GM19467 (cell line): Measurements from ENCODE around the gene KXD1.
"Not testable (repeated sequence)": the region's sequence is repeated elsewhere in the genome, so short reads cannot be mapped to it uniquely, and the experiment has no call there.

Experiments used
- ATAC-seq: cut with Tn5 transposase; IDR thresholded peaks from one replicate; pipeline ENCODE4 v1.9.1; 2021; ENCODE audit warnings: mild to moderate bottlenecking, moderate library complexity; ENCODE audit not compliant: unreplicated experiment

Gene KXD1, protein sequence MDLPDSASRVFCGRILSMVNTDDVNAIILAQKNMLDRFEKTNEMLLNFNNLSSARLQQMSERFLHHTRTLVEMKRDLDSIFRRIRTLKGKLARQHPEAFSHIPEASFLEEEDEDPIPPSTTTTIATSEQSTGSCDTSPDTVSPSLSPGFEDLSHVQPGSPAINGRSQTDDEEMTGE

DNA sequence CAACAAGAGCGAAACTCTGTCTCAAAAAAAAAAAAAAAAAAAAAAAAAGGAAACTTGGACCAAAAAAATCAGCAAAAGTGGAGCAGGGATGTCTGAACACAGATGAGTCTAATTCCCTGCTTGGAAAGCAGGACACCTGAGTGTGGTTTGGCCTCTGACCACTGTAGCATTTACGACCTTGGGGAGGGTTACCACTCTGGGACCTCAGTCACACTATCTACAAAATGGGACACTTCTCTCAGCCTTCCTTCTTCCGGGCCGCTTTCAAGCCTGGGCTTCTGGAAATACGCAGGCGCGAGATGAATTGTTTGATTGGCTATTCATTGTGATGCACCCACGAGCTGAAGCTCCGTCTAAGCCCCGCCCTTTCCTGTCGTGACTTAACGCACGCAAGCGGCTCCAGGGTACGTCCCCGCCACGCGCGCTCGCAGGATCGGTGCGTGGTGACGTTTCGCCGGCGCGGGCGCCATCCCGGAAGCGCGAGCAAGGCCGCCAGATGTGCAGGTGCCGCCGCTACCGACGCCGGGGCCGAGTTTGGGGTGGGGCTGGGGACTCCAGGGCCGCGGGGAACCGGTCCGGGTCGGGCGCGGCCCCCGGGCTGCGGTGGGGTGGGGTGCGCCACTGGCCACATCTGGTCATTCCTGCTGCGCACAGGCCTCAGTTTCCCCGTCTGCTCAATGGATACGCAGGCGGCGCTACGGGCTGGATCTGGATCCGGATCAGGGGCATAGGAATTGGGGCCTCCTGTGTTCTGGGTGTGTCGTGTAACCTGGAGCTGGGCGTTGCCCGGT lies at the start of gene KXD1:
TSS of gene KXD1 (plus strand) at position 460 of the 791 bp plus-strand sequence. CDS start 4,187 bp downstream, outside the sequence.
- ATAC-seq, result peak; percentile 88

DNA sequence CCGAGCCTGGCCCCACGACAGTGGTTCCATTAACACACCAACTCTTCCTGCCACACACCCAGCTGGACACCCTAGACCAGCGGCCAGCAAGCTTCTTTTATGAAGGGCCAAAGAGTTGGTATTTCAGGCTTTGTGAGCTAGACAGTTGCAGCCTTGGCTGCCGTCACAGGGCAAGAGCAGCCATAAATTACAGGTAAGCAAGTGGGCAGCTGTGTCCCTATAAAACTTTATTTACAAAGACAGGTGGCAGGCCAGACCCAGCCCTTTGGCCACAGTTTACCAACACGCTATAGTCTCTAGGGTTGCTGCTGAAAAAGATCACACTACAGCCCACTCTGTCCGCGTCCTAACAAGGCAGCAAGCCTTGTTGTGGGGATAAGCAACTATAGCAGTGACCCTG lies 49.1 kb upstream of the KXD1 start:
- ATAC-seq, result no peak

DNA sequence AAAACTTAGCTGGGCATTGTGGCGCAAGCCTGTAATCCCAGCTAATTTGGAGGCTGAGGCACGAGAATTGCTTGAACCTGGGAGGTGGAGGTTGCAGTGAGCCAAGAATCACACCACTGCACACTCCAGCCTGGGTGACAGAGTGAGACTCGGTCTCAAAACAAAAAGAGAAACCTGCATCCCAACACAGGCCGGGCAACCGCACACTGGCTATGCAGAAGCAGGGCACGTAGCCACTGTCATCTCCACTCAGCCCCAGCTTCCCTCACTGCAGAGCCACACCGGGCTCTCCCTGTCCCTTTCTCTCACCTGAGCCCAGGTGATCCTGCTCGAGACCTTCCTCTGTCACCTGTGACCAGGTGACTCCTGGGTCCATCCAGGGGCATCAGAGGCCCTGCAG lies 47.5 kb upstream of the KXD1 start:
- no peak for ATAC-seq

DNA sequence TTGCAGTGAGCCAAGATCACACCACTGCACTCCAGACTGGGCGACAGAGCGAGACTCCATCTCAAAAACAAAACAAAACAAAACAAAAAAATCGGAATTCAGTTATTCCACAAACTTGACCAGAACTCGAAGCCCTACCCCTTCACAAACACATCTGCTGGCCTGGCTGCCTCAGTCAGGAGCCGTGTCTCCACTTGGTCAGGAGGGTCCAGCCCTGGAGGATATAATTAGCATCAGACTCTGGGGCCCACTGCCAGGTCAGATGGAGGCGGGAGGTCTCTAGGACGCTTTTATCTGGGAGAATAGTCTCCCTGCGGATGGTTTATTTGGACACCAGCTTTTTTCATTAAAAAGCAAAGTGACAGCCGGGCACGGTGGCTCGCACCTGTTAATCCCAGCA lies 43.8 kb upstream of the KXD1 start:
- ATAC-seq, result no peak

DNA sequence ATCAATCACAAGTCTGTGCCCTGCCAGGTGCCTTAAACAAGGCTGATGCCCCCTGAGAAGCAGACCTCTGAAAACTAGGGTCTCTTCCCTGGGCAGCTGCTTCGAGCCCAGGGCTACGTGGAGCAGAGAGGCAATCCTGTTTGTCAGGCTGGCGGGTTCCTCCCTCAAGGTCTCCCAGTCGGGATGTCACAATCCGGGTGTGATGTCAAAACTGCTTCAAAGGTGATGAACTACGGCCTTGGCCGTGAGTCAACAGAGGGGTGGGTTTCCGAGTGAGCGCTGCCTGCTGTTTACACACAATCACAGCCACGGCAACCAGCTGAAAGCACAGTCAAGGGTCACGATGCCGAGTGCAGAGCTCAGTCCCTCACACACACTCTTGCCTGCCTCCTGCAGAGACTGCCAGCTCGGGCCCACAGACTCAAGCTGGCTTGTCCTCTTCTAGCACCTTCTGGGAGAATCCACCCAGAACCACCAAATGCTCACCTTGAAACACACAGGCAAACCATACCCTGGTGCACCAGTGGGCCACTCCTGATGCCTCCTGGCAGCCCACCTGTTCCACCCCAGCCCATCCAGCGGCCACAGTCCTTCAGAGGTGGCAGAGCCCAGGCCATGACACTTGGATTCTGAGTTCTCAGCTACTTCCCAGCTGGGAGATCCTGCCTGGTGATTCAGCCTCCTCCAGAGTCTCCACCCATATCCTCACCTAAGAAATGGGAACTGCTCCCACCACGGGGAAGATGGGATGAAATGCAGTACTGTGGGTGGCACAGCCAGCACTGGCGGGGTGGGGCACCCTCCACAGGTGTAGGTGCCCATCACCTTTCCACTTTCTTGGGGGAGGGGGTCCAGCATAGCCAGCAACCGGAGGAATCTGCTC lies 42.6 kb upstream of the KXD1 start:
- ATAC-seq, result no peak

DNA sequence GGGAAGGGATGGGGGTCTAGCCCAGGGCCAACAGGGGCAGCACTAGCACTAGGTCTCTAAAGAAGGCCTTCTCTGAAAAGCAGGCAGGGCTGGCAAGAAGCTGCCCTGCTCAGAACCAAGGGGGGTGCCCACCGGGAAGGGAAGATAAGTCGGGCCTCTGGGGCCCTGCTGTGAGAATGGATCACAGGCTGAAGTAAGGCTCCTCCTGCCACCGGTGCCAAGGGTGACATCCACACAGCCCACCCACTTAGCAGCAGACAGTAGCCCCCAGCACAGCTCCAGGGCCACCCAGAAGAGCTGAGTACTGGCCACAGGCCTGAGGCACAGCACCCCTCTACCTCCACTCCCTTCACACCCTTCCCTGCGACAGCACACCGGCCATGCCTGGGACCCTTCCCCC lies 41.7 kb upstream of the KXD1 start:
- no peak for ATAC-seq

DNA sequence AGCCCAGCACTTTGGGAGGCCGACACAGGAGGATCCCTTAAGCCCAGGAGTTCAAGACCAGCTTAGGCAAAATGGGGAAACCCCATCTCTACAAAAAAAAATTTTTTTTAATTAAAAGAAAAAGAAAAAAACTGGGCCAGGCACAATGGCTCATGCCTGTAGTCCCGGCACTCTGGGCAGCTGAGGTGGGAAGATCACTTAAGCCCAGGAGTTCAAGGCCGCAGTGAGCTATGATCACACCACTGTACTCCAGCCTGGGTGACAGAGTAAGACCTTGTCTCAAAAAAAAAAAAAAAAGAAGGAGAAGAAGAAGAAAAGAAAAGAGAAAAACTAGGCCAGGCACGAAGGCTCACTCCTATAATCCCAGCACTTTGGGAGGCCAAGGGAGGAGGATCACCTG lies 40.1 kb upstream of the KXD1 start:
- no peak for ATAC-seq

DNA sequence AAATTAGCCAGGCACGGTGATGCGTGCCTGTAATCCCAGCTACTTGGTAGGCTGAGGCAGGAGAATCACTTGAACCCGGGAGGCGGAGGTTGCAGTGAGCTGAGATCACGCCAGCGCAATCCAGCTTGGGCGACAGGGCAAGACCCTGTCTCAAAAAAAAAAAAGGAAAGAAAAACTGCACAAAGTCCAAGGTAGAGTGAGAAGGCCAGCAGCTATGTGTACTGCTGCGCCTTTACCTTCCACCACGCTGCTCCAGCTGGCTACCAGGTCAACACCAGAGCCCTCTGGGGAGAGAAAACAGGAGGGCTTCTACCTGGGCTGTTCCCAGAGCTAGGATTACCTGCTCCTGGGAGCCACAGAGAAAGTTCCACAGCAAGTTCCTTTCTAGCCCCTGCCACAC lies 39.0 kb upstream of the KXD1 start:
- ATAC-seq, result no peak

DNA sequence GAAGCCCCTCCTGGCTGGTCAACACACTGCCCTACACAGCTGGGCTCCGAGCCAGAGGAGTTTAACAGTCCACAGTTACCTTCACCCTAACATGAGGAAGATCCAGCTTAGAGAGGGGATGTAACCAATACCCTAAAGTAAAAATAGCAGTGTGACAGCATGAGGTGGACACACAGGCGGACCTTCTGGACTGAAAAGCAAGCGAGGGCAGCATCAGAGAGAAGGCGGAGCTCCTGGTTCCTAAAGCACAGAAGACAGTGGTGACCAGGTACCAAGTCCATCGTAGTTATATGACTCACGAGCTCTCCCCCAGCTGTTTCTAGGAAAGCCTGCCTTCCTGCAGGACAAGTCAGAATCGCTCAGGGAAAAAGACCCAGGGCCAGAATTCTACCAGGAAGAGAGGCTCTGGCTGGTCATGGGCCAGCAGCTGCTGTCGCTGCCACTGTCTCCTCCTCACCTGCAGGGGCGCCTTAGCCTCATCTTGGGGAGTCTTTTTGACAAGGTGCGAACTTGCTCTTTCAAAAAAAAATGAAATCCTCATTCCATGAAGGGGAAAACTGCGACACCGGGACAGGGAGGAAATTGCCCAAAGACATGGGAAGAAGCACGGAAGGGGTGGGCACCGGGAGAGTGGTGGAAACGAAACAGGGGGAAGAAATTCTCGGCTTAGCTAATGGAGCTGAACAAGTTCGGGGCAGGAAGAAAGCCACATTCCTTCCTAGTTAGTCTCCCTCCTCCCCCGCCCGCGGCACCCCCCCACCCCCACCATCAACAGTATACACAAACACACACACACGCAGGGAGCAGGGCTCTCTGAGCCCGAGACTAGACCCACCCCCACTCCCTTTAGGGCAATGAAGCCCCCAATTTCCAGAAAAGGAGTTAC lies 37.5 kb upstream of the KXD1 start:
- no peak for ATAC-seq

DNA sequence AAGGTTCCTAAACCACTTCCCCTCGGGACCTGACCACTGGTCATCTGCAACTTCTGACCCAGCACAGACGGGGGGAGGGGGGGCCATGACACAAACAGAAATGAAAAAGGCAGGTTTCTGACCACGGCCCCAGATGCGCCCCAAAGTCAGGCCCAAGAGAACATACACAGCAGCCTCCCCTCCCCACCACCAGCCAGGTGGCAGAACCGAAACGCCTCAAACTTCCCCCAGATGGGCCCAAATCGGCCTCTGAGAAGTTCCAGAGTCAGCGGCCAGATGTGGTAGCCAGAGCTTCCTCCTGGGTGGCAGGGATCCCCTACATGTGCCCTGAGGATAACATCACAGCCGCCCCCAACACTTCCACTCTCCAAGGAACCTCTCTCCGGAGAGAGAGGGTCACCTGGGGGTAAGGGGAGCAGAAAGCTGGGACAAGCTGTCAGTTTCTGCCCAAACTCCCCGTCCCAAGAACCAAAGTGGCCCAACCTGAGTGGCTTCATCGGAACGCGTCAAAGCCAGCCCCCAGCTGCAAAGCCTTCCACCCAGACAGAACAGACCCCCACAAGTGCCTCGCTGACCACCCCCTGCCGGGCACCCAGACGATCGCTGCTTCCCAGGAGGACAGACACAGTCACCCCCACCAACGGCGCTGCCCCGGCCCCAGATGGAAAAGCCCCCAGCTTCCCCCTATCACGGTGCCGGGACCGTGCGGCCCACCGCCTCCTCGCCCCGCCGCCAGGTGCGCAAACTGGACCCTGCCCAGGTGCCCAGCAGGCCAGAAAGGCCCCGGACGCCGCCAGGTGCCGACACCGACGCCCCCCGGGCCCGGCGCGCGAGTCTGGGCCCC lies 36.6 kb upstream of the KXD1 start:
- ATAC-seq, result no peak

DNA sequence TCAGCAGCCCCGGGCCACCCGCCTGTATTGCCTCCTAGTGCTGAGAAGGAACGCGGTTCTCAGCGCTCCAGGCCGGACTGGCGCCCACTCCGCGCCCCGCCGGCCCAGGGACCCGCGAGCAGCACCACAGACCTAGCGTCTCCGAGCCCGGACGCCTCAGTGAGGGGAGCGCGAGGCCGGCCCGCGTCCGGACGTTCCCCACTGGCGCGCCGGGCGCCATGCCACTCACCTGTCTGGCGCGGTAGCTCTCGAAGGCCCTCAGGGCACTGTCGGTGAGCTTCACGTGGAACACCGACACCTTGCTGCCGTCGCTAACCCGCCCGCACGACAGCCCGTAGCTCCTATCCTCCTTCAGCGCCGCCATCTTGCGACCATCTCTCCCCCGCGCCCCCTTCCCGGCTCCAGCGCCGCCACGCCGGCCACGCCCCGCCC lies 36.0 kb upstream of the KXD1 start, which contains the start of gene ELL:
TSS of gene ELL (minus strand) at position 379 of the 432 bp plus-strand sequence. CDS start at position 364, 15 bp downstream.
- peak; percentile 4 for ATAC-seq

DNA sequence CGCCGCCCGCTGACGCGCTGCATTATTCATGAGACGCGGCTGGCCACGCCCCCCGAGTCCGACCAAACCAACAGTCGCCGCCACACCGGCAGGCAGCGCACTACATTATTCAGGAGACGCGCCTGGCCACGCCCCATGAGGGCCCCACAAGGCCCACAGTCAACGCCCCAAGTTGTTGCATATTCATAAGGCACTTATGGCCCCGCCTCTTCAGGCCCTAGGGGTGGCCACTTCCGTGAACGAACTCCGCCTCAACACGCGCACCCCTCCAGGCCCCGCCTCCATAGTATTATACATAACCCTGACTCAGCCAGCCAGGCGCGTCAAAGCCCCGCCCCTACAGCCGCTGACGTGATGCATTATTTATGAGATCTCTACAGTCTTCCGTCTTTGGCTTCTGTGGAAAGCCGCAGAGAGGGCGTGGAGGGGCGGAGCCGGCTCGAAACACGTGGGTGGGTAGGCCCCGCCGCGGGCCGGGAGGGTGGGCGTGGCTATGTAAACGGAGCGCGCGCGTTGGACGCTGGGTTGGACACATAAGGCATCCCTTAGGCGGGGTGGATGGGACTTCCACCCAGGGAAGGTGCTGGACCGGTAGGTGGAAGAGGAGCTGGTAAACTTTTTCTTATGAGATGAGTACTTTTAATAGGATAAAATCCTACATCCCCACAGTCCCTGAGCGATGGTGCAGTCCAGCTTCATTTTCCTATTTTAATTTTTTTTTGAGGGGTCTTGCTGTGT lies 35.4 kb upstream of the KXD1 start:
- ATAC-seq, result peak; percentile 81

DNA sequence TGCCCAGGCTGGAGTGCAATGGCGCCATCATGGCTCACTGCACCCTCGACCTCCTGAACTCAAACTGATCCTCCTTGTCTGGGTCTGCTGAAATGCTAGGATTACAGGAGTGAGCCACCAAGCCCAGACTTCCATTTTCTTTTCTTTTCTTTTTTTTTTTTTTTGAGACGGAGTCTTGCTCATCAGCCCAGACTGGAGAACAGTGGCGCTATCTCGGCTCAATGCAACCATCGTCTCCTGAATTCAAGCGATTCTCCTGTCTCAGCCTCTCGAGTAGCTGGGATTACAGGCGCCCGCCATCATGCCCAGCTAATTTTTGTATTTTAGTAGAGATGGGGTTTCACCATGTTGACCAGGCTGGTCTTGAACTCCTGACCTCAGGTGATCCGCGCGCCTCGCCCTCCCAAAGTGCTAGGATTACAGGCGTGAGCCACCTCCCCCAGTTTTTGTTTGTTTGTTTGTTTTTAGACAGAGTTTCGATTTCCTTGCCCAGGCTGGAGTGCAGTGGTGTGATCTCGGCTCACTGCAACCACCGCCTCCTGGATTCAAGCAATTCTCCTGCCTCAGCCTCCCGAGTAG lies 34.7 kb upstream of the KXD1 start:
- ATAC-seq, result not testable (repeated sequence)

DNA sequence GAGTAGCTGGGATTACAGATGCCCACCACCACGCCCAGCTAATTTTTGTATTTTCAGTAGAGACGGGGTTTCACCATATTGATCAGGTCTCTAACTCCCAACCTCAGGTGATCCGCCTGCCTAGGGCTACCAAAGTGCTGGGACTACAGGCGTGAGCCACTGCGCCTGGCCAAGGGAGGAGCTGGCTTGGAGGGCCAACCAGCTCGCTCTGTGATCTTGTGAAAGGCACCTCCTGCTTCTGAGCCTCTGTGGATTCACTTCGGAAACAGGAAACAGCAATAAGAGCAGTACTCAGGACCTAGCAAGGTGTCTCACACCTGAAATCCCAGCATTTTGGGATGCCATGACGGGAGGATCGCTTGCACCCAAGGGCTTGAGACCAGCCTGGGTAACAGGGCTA lies 33.8 kb upstream of the KXD1 start:
- no peak for ATAC-seq

DNA sequence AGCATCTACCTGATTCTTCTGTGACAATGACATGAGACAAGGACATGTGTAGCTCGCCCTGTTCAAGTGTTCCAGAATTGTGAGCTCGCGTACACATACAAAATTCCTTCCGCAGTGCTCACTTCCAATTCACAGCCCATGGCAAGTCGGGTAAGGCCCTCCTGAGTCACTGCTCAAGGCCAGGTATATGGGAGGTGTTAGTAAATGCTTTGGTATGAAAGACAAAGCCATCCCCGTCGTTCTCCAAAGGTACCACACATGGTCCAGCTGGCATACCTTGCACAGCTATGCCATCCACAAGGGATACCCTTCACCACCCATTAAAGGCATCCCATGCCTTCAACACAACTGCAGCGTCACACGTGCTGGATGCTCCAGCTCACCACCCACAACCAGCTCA lies 31.4 kb upstream of the KXD1 start:
- ATAC-seq, result no peak

DNA sequence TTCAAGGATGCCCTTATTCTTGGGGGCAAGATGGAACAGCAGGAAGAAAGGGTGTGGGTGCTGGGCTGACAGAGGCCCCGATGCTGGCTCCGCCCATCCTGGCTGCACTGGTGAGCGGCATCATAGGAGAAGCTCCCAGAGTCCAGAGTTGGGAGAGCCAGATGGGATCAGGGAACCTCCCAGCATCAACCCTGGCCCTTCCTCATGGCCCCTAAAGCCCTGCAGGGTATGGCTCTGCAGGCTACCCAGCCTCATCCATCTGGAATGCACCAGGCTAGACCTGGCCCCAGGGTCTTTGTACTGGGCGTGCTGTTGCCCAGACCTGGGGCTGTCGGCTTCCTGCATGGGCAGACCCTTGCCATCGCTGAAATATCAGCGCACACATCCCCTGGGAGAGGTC lies 27.9 kb upstream of the KXD1 start:
- ATAC-seq, result no peak

DNA sequence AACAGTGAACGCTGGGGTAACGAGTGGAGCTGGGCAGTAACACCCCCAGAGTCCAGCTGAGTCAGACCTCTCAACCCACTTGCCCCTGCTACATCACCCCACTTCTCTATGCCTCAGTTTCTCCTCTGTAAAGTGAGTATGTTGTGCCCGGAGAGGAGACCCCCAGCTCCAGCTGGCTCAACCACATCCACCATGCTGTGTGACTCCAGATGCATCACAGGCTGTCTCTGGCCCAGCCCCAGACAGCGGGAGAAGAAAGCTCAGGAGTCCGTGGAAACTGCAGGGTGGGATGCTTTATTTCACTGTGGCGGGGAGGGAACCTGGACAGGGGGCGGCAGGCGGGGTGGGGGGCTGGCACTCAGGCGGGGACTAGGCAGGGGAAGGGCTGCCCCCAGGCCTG lies 26.2 kb upstream of the KXD1 start:
- ATAC-seq, result no peak

DNA sequence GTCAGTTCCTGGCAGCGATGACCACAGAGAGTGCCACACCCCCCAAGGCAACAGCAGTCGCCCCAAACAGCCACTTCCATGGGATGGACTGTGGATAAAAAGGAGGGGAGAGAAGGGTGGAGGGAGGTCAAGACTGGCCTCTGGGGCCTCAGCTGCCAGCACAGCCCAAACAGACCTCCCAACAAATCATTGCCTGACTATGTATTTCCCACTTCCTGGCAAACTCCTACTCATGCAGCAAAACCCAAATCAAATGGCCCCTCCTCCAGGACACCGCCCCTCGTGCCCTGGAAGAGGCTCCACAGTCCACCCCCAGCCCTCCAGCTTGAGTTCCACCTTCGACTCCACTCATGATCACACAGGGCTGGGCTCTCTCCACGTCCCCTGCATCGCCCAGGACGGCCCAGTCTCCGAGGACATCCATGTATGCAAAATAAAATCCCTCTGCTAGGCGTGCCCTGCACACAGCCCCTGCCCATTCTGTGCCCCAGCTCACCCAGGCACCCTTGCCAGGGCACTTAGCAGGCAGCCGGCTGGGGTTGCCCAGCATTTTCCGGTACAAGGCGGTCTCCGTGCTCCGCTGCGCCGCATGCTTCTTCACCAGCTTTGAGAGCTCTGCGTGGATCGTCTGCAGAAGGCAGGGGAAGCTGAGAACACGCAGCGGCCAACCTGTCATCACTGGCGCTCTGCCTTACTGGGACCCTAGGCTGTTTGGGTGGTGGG lies 25.3 kb upstream of the KXD1 start:
- no peak for ATAC-seq
